GM12878 (cell line): Measurements from ENCODE around the gene GLB1L. TPM values are rescaled to one million over a fixed set of nuclear protein-coding genes. Genes with fewer than 3 reads are reported as not detected.
A peak's percentile ranks its signal among the peaks of the same experiment; 100 is the strongest.

Source experiments
- ATAC-seq: fragments of 200-7000 bp; cut with Tn5 transposase; 3 replicates; pipeline ENCODE4 v1.9.1; 2020; ENCODE audit warnings: mild to moderate bottlenecking, moderate library complexity
- BruUV-seq: library from RNA; stranded (reverse); fragments of 400-500 nt; replicated peaks from 2 replicates; lab custom pipeline; 2021; lab: Mats Ljungman, UMichigan
- CTCF ChIA-PET: fragments of 300-600 bp; sonication (Branson Sonifier 250); formaldehyde crosslinking; extraction: SDS; loops from one replicate; lab custom pipeline; 2021; ENCODE audit warnings: inconsistent platforms; lab: Yijun Ruan, JAX
- POLR2A ChIA-PET: fragments of 350-600 bp; formaldehyde crosslinking; extraction: SDS; loops from one replicate; lab custom pipeline; 2021; ENCODE audit warnings: inconsistent platforms; lab: Charles Lee
- RAD21 ChIA-PET: fragments of 300-600 bp; sonication (Branson Sonifier 250); formaldehyde crosslinking; loops from one replicate; lab custom pipeline; 2023; ENCODE audit warnings: antibody characterized with exemption; ENCODE audit not compliant: unreplicated experiment; lab: Charles Lee
- SMC1A ChIA-PET: fragments of 300-600 bp; sonication (Branson Sonifier 250); formaldehyde crosslinking; loops from one replicate; lab custom pipeline; 2023; ENCODE audit not compliant: unreplicated experiment, uncharacterized antibody; lab: Charles Lee
- DNase-seq: peaks from one replicate; pipeline ENCODE4 v3.0.0-alpha.2; 2011; ENCODE audit warnings: low read depth, low spot score
- FAIRE-seq: peaks from 3 replicates; lab custom pipeline; 2011; peaks lifted over from hg19 to GRCh38; lab: Jason Lieb, UNC
- H2AFZ ChIP-seq: 2 replicates; pipeline ENCODE4 v1.6.0; 2011; ENCODE audit warnings: low read depth, low read length, control low read depth; ENCODE audit not compliant: control insufficient read depth
- H3K27ac ChIP-seq: 2 replicates; pipeline ENCODE4 v1.5.1; 2011; ENCODE audit warnings: control low read depth; ENCODE audit not compliant: control insufficient read depth, insufficient read depth
- H3K27me3 ChIP-seq, 2 experiments: replicated peaks in 1 of 2; 2 replicates each; pipeline versions ENCODE4 v1.6.0 to v1.6.1; 2011; ENCODE audit warnings: low read length in 1 of 2; ENCODE audit not compliant: control insufficient read depth in 2 of 2, insufficient read depth in 2 of 2
- H3K36me3 ChIP-seq, 2 experiments: 2 replicates each; pipeline ENCODE4 v1.5.1; 2011; ENCODE audit warnings: low read length in 1 of 2; ENCODE audit not compliant: control insufficient read depth in 2 of 2, insufficient read depth in 2 of 2
- H3K4me1 ChIP-seq: 2 replicates; pipeline ENCODE4 v1.6.1; 2011; ENCODE audit warnings: mild to moderate bottlenecking, low read length, moderate library complexity, mixed read lengths; ENCODE audit not compliant: control insufficient read depth, insufficient read depth
- H3K4me2 ChIP-seq: 2 replicates; pipeline ENCODE4 v1.6.0; 2011; ENCODE audit warnings: control low read depth; ENCODE audit not compliant: control insufficient read depth, insufficient read depth
- H3K4me3 ChIP-seq: fragments of 200-600 bp; sonication (generic); 2 replicates; pipeline ENCODE4 v1.5.1; 2016
- H3K79me2 ChIP-seq: 2 replicates; pipeline ENCODE4 v1.6.0; 2011; ENCODE audit warnings: low read length; ENCODE audit not compliant: control insufficient read depth, insufficient read depth
- H3K9ac ChIP-seq: 2 replicates; pipeline ENCODE4 v1.8.0; 2011; ENCODE audit warnings: low read length, control low read depth, mixed read lengths; ENCODE audit not compliant: control insufficient read depth, insufficient read depth
- H3K9me3 ChIP-seq: replicated peaks from 3 replicates; pipeline ENCODE4 v1.5.1; 2011; ENCODE audit warnings: mild to moderate bottlenecking, low read length; ENCODE audit not compliant: control insufficient read depth, insufficient read depth
- H4K20me1 ChIP-seq: 2 replicates; pipeline ENCODE4 v1.6.0; 2011; ENCODE audit not compliant: control insufficient read depth, insufficient read depth
- ATF3 ChIP-seq: IDR thresholded peaks from 2 replicates; pipeline ENCODE4 v1.6.1; 2011; ENCODE audit warnings: low read depth, mild to moderate bottlenecking, low read length, moderate library complexity, borderline replicate concordance; ENCODE audit errors: extremely low read depth
- BACH1 ChIP-seq: fragments of 450-650 bp; IDR thresholded peaks from 2 replicates; pipeline ENCODE4 v1.6.1; 2017; ENCODE audit warnings: mild to moderate bottlenecking, borderline replicate concordance
- CREM ChIP-seq: IDR thresholded peaks from 2 replicates; pipeline ENCODE4 v1.6.1; 2014; ENCODE audit warnings: antibody characterized with exemption, low read depth
- FOXK2 ChIP-seq: fragments of 450-650 bp; IDR thresholded peaks from 2 replicates; pipeline ENCODE4 v1.6.1; 2017; ENCODE audit warnings: mild to moderate bottlenecking, moderate library complexity
- MXI1 ChIP-seq: fragments of 150-350 bp; IDR thresholded peaks from 2 replicates; pipeline ENCODE4 v1.6.1; 2011; ENCODE audit warnings: low read depth, mild to moderate bottlenecking, inconsistent platforms, low read length, improper control_type of control experiment
- NBN ChIP-seq: fragments of 450-650 bp; IDR thresholded peaks from 2 replicates; pipeline ENCODE4 v1.6.1; 2016
- NR2C1 ChIP-seq: fragments of 450-650 bp; IDR thresholded peaks from 2 replicates; pipeline ENCODE4 v1.6.1; 2017; ENCODE audit warnings: antibody characterized with exemption, mild to moderate bottlenecking, moderate library complexity
- NR2F1 ChIP-seq: fragments of 450-650 bp; conservative IDR thresholded peaks from 2 replicates; pipeline ENCODE4 v1.6.1; 2017; ENCODE audit warnings: mild to moderate bottlenecking
- PAX5 ChIP-seq: IDR thresholded peaks from 2 replicates; pipeline ENCODE4 v1.6.1; 2011; ENCODE audit warnings: low read depth, low read length, borderline replicate concordance
- POLR2AphosphoS5 ChIP-seq: IDR thresholded peaks from 2 replicates; pipeline ENCODE4 v1.6.1; 2011; ENCODE audit warnings: mild to moderate bottlenecking, low read length, inconsistent platforms
- SRF ChIP-seq, 2 experiments: IDR thresholded peaks; 2 replicates each; pipeline ENCODE4 v1.6.1; 2011; ENCODE audit warnings: low read depth in 2 of 2, low read length in 2 of 2, mild to moderate bottlenecking in 1 of 2, moderate library complexity in 1 of 2
- TBL1XR1 ChIP-seq: IDR thresholded peaks from 2 replicates; pipeline ENCODE4 v1.6.1; 2012; ENCODE audit warnings: low read depth, low read length, improper control_type of control experiment
- USF2 ChIP-seq: IDR thresholded peaks from 2 replicates; pipeline ENCODE4 v1.6.1; 2011; ENCODE audit warnings: low read depth, low read length, improper control_type of control experiment, borderline replicate concordance
- ZBTB11 ChIP-seq: fragments of 450-650 bp; formaldehyde crosslinking; IDR thresholded peaks from 2 replicates; pipeline ENCODE4 v1.5.0; 2022; ENCODE audit warnings: mild to moderate bottlenecking, missing genetic modification characterization
- WGBS: methylation state at CpG from one replicate; pipeline ENCODE4 v1.1.6; 2016; ENCODE audit warnings: low lambda C conversion rate; ENCODE audit not compliant: insufficient replicate concordance, insufficient coverage; ENCODE audit errors: missing lambda C conversion rate; 5-methylcytosine and 5-hydroxymethylcytosine counted together
- in situ Hi-C: fragments of 300-500 bp; cut with MboI; formaldehyde crosslinking; loops from 9 replicates; pipeline ENCODE4 v1.14.3; 2018; ENCODE audit warnings: mixed read lengths
- intact Hi-C: fragments of 100-400 bp; cut with micrococcal nuclease; formaldehyde crosslinking; loops from one replicate; pipeline ENCODE4 v1.14.2; 2022; ENCODE audit not compliant: unreplicated experiment
- polyA plus RNA-seq, 11 experiments: library from polyadenylated mRNA; depleted of rRNA in 4 of 11; unstranded in 6 of 11; stranded (reverse) in 5 of 11; fragments of >200 nt; fragmentation: Nextera tagmentation in 4 of 11; fragmentation: Illumina TruSeq in 1 of 11; extraction: Ambion mirVana in 4 of 11; extraction: Trizol in 1 of 11; gene quantifications; 1 replicate in 1 of 11; 2 replicates in 10 of 11; pipeline versions ENCODE4 v1.2.1 to v1.2.3, GENCODE V29; 2011 to 2016; ENCODE audit warnings: inconsistent platforms in 2 of 11, missing spikeins in 2 of 11, low read depth in 1 of 11
- total RNA-seq, 4 experiments: library from RNA; depleted of rRNA in 3 of 4; stranded (reverse); fragments of >200 nt in 3 of 4; fragmentation: Illumina TruSeq in 1 of 4; extraction: Trizol in 1 of 4; gene quantifications; 2 replicates each; pipeline versions ENCODE4 v1.2.1 to v1.2.3, GENCODE V29; 2013 to 2021

Gene GLB1L
- total and polyA plus RNA-seq, 10 of the 15 experiments (the other 5 are each of a cell fraction or from before 2014, with no cell fraction given), result 0.29 to 4.6 (median 2.7) TPM

- Histone ChIP-seq H3K4me1 (peaks cover 53% of the 10 kb centered on the region), H3K9me3 (no peaks in the 10 kb centered on the region), H3K9ac (peak overlapping the region; percentile 13; the same call in 1 of the 2 replicates), H3K36me3 (peaks cover 12 to 19% of the 10 kb centered on the region in 2 experiments), H4K20me1 (0 out of 2 replicates have a peak, but pooled peaks cover 4% of the 10 kb centered on the region), H3K4me2 (peak overlapping the region; percentile 9), H3K27ac (peak overlapping the region; percentile 58), H2AFZ (no peak overlapping the region), H3K79me2 (peaks cover 60% of the 10 kb centered on the region), H3K4me3 (peak overlapping the region; percentile 35; the same call in 1 of the 2 replicates), H3K27me3 (no peaks in the 10 kb centered on the region)
- ChIA-PET CTCF (interaction anchor here (0.9 to 5.5 kb wide), 12 partner anchors 10 to 959 kb away, joined by 3 to 69 read pairs (median 4); partner anchors contain the start of genes ANKZF1, ATG9A, CNPPD1 and DNAJB2), SMC1A (interaction anchor here (0.7 to 8.6 kb wide), 13 partner anchors 11 to 354 kb away, joined by 3 to 98 read pairs (median 7); partner anchors contain the start of genes ANKZF1, ATG9A, CNPPD1 and DNAJB2), POLR2A (interaction anchor here (0.5 to 9.0 kb wide), 17 partner anchors 9 to 440 kb away, joined by 3 to 160 read pairs (median 4); partner anchors contain the start of genes ANKZF1, ATG9A, CNPPD1 and DNAJB2), RAD21 (interaction anchor here (0.5 to 3.2 kb wide), 16 partner anchors 10 to 894 kb away, joined by 3 to 46 read pairs (median 4); partner anchors contain the start of genes ANKZF1, ATG9A, CNPPD1 and DNAJB2)
- WGBS, result 9% methylated on average over 7 of the region's 7 CpGs
- intact Hi-C loops (no loop called here), in situ Hi-C loops (no loop called here)
- DNase-seq (peak; percentile 64), FAIRE-seq (peak; percentile 57), ATAC-seq (peak; percentile 59)
- BruUV-seq, result no TSS peak
- peak; percentile 29; the same call in 1 of the 2 replicates for TF ChIP-seq NR2F1
- TF ChIP-seq MXI1, result no peak; the same call in 1 of the 2 replicates
- peak; percentile 10; the same call in 1 of the 2 replicates for TF ChIP-seq BACH1
- TF ChIP-seq USF2, result no peak
- peak; percentile 33; the same call in 1 of the 2 replicates for TF ChIP-seq POLR2AphosphoS5
- 0 out of 2 replicates have a peak, but pooled peaks have one; percentile 29 for TF ChIP-seq PAX5
- no peak for TF ChIP-seq SRF (IDR thresholded peaks at IDR 0.05; ENCODE audit: low read depth in 2 of 2, low read length in 2 of 2)
- no peak for TF ChIP-seq ATF3
- no peak for TF ChIP-seq TBL1XR1
- TF ChIP-seq CREM, result peak; percentile 52; the same call in 1 of the 2 replicates
- peak; percentile 76 for TF ChIP-seq FOXK2
- peak; percentile 90 for TF ChIP-seq NBN
- TF ChIP-seq NR2C1, result no peak
- TF ChIP-seq ZBTB11, result no peak
Measured at GRCh38 chr2:219249203-219249980, 4.1 kb upstream of the GLB1L start.
